Stimulated activated CD4-positive, alpha-beta T cell treated with anti-CD3 and anti-CD28 coated beads, TNF-alpha, amount 100 ng/mL, for 24 hours (primary cell): ENCODE measurements around the gene ECHDC3.
"Not testable (repeated sequence)": the region's sequence is repeated elsewhere in the genome, so short reads cannot be mapped to it uniquely, and the experiment has no call there.

Source experiments
- DNase-seq, 3 experiments: peaks; one replicate each; pipeline ENCODE4 v3.0.0-alpha.2; 2020; ENCODE audit warnings: low read depth in 3 of 3

Gene ECHDC3

GRCh38 chr10:11715815-11716494 is 26.2 kb upstream of the ECHDC3 start:
- DNase-seq = no peak

GRCh38 chr10:11716686-11717085 is 25.5 kb upstream of the ECHDC3 start:
- DNase-seq = no peak

- DNase-seq = no peak
These were observed 22.5 kb upstream of the ECHDC3 start for GRCh38 chr10:11719496-11720259.

GRCh38 chr10:11720260-11720741 is 21.9 kb upstream of the ECHDC3 start:
- no peak for DNase-seq

DNA sequence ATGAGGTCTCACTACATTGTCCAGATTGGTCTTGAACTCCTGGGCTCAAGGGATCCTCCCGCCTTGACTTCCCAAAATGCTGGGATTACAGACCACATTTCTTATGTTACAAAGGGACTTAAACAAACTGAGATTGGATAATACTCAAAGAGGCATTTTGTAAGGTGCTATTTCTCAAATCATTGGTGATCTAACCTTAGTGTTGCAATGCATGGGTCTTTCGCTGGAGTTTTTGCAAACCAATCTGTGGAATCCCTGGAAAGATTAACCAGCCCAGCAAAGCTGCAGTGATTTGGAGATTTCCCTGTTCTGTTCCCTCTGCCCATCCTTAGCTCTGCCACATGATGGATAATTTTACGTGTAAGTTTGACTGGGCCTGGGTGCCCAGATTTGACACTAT is 20.4 kb upstream of the ECHDC3 start:
- no peak for DNase-seq

DNA sequence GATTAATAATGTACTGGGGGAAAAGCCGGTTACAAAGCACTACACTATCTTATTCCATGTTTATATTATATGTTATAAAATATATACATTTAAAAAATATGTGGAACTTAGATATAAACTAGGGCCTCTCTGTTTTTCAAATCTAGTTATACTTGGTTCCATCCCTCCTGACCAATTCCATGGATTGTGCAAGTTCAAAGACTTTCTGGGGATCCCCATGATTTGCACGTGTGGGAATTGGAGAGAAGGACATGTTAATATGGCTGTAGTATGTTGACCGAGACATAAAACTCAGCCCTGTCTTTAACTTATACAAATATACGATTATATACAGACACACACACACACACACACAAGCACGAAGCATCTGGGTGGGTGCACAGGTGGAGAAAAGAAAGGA is 18.8 kb upstream of the ECHDC3 start:
- DNase-seq = no peak

GRCh38 chr10:11724938-11725776 is 17.0 kb upstream of the ECHDC3 start:
- no peak for DNase-seq

GRCh38 chr10:11725912-11726311 is 16.3 kb upstream of the ECHDC3 start:
- DNase-seq = no peak

GRCh38 chr10:11727563-11727962 is 14.6 kb upstream of the ECHDC3 start:
- no peak for DNase-seq

DNA sequence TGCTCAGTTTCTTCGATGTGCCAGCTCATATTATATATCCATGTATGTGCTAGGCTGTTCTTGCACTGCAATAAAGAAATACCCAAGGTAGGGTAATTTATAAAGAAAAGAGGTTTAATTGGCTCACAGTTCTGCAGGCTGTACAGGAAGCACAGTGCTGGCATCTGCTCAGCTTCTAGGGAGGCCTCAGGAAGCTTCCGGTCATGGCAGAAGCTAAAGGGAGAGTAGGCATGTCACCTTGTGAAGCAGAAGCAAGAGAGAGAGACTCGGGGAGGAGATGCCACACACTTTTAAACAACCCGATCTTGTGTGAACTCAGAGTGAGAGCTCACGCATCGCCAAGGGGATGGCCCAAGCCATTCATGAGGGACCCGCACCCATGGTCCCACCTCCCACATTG is 13.8 kb upstream of the ECHDC3 start:
- DNase-seq = no peak

GRCh38 chr10:11729790-11730315 is 12.3 kb upstream of the ECHDC3 start:
- no peak for DNase-seq

- DNase-seq = no peak
These were observed 11.4 kb upstream of the ECHDC3 start for GRCh38 chr10:11730779-11731178.

DNA sequence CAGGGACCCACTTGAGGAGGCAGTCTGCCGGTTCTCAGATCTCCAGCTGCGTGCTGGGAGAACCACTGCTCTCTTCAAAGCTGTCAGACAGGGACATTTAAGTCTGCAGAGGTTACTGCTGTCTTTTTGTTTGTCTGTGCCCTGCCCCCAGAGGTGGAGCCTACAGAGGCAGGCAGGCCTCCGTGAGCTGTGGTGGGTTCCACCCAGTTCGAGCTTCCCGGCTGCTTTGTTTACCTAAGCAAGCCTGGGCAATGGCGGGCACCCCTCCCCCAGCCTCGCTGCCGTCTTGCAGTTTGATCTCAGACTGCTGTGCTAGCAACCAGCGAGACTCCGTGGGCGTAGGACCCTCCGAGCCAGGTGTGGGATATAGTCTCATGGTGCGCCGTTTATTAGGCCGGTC is 5.4 kb upstream of the ECHDC3 start:
- DNase-seq = not testable (repeated sequence)

GRCh38 chr10:11737258-11738032 is 4.7 kb upstream of the ECHDC3 start:
- DNase-seq = not testable (repeated sequence)

DNA sequence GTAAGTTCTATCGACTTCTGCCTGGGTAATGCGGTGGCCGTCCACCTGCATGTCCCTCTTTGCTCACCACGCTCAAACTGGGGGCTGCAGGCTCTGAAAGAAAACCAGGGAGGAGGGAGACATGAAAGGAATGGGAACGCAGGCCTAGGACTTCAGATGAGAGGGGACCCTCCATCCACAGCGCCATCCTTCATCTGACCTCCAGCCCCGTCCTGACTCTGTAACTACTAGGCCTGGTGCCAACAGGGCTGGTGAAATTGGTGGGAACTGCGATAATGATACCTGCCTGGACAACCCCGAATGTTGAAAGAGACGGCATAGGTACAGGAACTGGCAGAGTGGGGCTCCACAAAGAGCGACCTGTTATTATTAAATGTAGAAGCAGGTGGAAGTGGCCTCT is 1.3 kb upstream of the ECHDC3 start:
- no peak for DNase-seq

GRCh38 chr10:11741608-11742007 is 574 bp upstream of the ECHDC3 start:
- no peak for DNase-seq

DNA sequence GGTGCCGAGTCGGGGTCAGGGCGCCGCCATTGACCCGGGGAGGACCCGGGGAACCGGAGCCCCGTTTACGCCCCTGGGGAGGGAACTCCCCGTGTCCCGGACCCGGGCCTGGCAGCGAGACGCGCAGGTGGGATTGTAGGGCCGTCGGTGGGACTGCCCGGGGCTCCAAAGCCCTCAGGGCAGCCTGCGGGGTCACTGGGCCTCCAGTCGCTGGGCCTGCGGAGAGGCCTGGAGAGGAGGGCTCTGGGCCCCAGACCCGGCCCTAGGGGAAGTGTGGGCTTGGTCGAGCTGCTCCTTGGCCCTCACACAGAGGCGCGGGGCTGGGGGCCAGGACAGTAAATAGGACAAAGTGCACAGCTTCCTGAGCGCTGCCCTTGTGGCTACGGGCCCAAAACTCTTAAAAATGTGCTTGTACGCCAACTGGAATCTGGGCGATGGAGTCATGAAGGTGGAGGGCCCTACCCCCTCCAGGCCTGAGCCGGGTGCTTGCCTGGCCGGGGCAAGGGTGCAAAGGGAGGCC is 657 bp downstream of the ECHDC3 start:
- no peak for DNase-seq

- DNase-seq = no peak
These were observed 1.5 kb downstream of the ECHDC3 start for GRCh38 chr10:11743461-11744338.

DNA sequence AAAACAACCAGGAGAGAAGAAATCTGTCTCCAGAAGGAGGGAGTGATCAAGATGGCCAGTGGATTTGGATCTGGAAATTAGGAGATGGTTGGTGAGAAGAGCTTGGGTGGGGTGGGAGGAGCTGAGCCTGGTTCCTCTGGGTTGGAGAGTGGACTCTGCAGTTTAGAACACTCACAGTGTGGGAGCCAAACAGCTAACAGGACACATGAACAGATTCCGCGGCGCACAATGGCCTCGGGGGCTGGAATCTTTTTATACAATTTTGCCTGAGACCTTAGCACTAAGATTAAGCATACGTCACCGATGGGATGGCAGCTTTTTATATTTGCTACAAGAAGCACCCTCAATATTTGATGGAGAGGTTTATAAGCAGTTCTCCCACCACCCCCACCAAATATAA is 2.9 kb downstream of the ECHDC3 start:
- no peak for DNase-seq

DNA sequence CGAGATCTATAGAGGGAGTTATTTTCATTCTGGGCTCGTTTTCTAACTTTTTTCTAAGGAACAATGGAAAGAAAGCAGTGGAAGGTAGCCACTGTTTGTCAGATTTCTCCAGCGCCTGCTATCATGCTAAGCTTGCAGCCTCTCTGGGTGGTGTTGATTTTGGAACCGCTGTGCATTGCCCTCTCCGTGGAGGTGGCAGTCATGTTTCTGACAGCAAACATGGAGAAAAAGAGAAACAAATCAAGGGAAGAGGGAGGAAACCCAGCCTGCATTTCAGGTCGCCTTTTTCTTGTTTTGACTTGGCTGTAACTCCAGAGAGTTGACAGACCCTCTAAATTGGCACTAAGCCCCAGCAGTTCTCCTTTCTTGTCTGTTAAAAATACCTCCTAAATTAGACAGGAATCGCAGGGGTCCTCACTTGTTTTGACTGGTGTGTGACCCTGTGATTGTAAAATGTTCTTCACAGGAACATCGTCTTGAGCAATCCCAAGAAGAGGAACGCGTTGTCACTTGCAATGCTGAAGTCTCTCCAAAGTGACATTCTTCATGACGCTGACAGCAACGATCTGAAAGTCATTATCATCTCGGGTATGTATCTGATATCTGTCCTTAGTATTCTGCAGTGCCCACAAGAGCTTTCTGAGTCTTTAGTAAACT is 4.8 kb downstream of the ECHDC3 start:
- no peak for DNase-seq
